AG09319 (cell line): Measurements from ENCODE around the gene FAM3C.

ENCODE experiments used
- DNase-seq: peaks from one replicate; pipeline ENCODE4 v3.0.0-alpha.2; 2010; ENCODE audit warnings: low read depth; ENCODE audit errors: extremely low read depth
- TF ChIP-seq, protein P1 (sequence below): IDR thresholded peaks from 2 replicates; pipeline ENCODE4 v1.5.1; 2011; ENCODE audit warnings: low read depth, mild to moderate bottlenecking, inconsistent platforms, low read length, moderate library complexity

FAM3C gene

DNA sequence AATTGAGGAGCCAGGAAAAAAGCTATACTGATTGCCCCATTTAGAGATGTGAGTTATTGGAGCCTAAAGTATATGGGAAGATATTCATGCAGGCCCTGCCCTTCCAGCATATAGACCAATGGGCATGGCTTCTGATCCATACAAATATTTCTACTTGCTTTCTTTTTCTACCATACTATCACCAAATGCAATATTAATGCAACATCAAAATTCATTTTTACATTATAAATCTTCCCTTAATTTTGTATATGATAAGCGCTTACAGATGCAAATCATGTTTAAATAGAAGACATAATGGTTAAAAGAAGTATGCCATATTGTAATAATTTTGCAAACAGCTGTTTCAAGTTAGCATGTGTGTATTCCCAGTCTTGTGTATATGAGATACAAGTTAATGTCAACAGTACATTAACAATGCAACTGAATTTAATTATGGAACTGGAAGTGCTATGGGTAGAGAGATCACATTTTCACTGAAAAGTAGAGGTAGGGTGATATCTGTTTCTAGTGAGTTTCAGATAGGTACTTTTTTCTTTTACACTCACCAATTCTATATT lies 91.9 kb downstream of the FAM3C start:
- DNase-seq, result no peak
- TF ChIP-seq, protein P1, sequence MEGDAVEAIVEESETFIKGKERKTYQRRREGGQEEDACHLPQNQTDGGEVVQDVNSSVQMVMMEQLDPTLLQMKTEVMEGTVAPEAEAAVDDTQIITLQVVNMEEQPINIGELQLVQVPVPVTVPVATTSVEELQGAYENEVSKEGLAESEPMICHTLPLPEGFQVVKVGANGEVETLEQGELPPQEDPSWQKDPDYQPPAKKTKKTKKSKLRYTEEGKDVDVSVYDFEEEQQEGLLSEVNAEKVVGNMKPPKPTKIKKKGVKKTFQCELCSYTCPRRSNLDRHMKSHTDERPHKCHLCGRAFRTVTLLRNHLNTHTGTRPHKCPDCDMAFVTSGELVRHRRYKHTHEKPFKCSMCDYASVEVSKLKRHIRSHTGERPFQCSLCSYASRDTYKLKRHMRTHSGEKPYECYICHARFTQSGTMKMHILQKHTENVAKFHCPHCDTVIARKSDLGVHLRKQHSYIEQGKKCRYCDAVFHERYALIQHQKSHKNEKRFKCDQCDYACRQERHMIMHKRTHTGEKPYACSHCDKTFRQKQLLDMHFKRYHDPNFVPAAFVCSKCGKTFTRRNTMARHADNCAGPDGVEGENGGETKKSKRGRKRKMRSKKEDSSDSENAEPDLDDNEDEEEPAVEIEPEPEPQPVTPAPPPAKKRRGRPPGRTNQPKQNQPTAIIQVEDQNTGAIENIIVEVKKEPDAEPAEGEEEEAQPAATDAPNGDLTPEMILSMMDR, result no peak

DNA sequence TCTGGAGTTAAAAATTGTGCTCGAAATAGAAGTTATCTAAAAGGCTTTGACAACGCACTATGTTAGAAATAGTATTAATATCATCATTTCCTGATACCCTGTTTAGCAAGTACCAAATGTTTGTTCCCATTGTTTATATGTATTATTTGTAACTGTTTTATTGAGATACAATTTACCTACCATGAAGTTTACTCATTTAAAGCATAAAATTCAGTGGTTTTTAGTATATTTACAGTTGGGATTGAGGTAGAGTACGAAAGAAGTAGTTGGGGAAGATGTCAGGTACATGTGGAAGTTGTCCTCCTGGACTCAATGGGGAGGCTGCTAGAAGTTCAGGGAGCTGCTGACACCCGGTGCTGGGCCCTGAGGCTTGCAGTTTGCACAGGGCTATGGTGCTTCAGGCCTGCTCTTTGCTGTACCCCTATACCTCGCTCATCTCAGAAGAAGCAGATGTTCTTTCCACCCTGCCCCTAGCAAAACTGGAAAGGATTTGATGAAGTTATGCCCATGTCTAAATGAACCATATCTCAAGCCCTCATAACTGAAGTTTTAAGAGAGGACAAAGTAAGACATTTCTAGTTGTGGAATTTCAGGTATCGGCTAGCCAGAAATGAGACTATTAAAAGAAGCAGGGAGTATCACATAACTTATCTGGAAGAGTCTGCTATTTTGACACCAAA lies 92.5 kb downstream of the FAM3C start:
- DNase-seq, result no peak
- TF ChIP-seq, protein P1, result no peak

DNA sequence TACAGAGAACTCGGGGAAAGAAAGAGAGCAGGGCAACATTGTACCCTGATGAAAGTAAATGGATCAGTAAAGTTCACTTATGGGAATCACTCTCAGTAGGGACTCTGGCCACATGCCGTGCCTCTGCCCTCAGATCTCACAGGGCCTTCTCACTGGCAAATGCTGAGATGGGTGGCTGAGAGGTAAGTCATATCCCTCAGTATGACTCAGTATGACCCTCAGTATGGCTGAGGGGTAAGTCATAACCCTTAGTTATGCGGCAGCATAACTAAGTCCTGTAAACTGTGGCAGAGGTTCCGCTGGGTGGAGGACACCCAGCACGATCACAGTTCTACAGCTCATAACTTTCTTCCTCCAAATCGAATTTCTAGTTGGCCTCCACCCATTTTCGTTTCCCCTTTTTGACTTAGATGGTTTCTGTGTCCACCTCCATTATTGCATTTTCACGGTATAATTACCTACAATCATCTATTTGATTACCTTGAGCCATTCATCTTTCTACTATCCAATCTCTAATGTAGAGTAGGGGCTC lies 93.8 kb downstream of the FAM3C start:
- TF ChIP-seq, protein P1, result no peak
- no peak for DNase-seq

DNA sequence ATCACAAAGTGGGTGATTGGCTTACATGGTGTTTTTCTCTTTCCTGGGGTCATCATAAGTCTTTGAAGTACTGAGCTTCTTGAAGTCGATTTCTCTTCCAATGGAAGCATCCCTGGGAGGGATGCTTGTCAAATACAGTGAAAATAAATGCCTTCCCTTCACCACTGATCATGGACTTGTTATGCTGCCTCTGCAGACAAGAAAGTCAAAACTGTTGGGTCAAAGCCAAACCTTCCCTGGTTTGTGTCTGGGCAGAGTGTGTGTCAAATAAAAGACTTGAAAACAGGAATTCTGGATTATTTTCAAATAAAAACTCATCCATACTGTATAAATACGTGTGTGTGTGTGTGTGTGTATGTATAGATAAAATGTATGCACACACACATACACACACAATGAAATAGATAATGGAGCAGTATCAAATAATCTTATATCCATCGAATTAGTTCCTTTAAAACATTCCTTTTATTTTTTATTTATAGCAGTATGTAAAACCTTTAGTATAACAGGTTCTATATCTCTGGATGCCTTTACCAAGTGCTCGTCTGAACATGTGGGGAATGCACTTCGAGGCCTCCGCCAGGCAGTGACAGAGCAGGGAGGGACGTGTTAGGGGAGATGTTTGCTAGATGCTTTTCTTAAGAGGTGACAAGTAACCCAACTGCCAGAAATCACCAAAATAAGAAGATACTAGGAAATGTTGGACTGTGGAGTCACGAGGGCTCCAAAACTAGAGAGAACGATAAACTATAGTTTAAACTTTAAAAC lies 94.5 kb downstream of the FAM3C start:
- TF ChIP-seq, protein P1, result no peak
- no peak for DNase-seq

DNA sequence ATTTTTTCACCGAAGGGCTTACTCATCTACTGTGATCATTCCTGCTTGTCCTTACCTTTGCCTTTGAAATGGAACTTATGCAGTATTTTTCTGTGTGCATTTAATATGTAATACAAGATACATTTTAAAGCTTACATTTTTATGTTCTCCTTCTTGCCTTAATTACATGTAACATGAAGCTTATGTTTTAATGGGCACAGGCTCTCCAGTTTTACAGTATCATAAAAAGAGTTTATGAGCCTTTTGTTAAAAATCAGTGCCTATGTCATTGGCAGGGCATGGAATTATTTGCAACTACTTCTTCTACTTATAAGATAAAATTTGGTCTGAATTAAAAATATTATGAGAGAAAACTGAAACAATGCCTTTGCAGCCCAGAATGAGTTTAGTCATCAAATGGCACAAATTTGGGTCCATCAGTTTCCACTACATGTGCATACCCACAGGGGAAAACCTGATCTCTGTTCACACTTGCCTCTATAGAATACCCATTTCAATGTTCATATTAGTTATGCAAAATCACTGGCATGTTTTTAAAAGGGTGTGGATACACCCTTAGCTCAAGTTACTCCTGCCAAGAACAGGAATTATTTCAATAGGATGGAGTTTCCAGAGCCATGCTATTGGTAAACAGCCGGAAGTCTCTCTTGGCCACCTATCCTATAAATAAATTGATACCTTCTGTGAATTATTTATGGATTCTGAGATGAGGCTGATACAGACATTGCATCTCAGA lies 95.3 kb downstream of the FAM3C start:
- TF ChIP-seq, protein P1, result no peak
- DNase-seq, result no peak
